NCI-H1694 (cell line): ENCODE measurements around the gene MT1G.
"Not testable (repeated sequence)": the region's sequence is repeated elsewhere in the genome, so short reads cannot be mapped to it uniquely, and the experiment has no call there.

Experiments
- DNase-seq: peaks from one replicate; lab custom pipeline; 2025; lab: John Stamatoyannopoulos, UW

MT1G gene

GRCh38 chr16:56637814-56638750 is 29.8 kb downstream of the MT1G start, which contains the start of gene MT1A:
Gene MT1A, plus strand, starts transcription at chr16:56638666. Its CDS starts 73 bp downstream, at chr16:56638739.
- DNase-seq = no peak

GRCh38 chr16:56636616-56637413 is 31.1 kb downstream of the MT1G start:
- no peak for DNase-seq

GRCh38 chr16:56635441-56635967 is 32.4 kb downstream of the MT1G start:
- no peak for DNase-seq

- DNase-seq = no peak
Measured at GRCh38 chr16:56634715-56635440, 33.0 kb downstream of the MT1G start.

DNA sequence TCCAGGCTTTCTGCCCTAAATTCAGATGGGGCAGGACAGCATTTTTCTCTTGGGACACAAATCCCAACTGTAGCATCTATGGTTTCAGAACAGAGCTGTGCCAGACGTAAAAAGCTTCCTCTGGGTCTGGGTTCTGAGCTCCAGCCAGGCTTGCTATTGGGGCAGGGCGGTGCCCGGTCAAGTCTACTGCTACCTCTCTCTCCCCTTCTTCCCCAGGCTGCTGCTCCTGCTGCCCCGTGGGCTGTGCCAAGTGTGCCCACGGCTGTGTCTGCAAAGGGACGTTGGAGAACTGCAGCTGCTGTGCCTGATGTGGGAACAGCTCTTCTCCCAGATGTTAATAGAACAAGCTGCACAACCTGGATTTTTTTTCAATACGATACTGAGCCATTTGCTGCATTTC is 34.3 kb downstream of the MT1G start:
- no peak for DNase-seq

DNA sequence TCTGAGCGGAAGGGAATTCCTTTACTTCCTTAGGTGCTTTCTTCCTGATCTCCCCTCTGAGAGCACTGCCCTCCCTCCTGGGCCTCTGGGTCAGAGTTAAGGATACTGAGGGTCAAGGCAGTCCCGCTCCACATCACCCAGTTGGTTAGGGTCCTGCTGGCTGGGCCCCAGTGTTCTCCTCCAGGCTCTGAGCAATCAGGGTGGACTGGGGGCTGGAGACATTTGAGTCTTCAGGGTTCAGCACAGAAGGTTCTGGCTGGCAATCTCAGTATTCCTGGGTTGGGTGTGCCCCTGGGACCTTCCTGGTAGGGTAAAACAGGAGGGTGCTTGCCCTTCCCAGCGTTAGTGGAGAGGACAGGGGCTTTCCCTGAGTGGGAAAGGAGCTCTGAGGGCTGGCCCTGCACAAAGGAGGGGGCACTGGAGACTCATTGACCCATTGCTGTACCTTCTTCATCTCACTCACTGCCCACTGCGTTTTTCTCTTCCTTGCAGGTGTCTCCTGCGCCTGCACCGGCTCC is 35.0 kb downstream of the MT1G start:
- no peak for DNase-seq

- no peak for DNase-seq
Measured at GRCh38 chr16:56632156-56632847, 35.6 kb downstream of the MT1G start, which contains the start of gene MT1M. Gene MT1M, plus strand, starts transcription at chr16:56632659. Its CDS starts 73 bp downstream, at chr16:56632732.

GRCh38 chr16:56631832-56632155 is 36.1 kb downstream of the MT1G start:
- DNase-seq = no peak

DNA sequence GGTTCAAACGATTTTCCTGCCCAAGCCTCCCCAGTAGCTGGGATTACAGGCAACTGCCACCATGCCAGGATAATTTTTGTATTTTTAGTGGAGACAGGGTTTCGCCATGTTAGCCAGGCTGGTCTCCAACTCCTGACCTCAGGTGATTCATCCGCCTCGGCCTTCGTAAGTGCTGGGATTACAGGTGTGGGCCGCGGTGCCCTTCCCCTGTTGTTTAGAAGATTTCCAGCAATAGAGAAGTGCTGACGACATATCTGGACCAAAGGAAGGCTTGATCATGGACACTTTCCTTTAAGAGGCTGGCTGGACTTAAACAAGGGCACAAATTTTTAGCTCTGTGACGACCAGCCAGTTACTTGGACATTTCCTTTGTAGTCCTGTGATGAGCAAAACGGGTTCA is 36.7 kb downstream of the MT1G start:
- no peak for DNase-seq

DNA sequence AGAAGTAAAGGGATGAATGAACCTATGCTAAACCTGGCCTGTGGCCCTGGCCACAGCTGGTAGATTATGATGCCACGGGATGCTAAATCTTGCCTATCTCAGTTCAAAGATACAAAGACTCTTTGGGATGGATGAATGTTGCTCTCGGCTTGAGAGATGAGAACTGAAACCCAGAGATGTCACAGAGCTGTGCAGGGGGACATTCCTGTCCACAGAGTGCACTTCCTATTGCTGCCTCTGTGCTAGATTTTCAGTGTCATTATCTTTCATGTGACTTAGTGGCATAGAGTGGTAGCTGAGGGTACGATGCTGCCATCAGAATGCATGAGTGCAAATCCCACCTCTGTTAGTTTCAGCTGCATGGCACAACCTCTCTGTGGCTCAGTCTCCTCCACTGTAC is 37.7 kb downstream of the MT1G start:
- DNase-seq = no peak

DNA sequence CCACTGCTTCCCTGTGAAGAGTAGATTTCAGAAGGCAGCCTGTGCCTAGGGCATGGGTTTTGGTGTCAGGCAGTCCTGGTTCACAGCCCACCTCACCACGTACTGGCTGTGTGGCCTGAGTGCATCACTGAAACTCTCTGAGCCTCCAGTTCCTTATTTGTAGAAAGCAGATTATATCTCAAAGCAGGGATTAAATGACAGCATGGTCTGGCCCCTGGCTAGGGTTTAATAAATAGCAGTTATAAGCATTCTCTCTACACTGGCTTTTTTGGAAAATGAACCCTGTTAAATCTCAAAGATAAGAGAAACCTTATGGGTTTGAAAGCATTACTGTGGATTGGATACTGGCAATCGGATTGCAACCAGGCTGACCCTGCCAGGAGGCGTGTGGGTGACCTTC is 38.3 kb downstream of the MT1G start:
- no peak for DNase-seq

GRCh38 chr16:56628486-56629350 is 39.1 kb downstream of the MT1G start:
- DNase-seq = no peak

DNA sequence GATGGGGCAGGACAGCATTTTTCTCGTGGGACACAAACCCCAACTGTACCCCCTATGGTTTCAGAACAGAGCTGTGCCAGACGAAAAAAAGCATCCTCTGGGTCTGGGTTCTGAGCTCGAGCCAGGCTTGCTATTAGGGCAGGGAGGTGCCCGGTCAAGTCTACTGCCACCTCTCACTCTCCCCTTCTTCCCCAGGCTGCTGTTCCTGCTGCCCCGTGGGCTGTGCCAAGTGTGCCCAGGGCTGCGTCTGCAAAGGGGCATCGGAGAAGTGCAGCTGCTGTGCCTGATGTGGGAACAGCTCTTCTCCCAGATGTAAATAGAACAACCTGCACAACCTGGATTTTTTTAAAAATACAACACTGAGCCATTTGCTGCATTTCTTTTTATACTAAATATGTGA is 41.2 kb downstream of the MT1G start:
- no peak for DNase-seq

- DNase-seq = no peak
Measured at GRCh38 chr16:56625943-56626654, 41.8 kb downstream of the MT1G start.

DNA sequence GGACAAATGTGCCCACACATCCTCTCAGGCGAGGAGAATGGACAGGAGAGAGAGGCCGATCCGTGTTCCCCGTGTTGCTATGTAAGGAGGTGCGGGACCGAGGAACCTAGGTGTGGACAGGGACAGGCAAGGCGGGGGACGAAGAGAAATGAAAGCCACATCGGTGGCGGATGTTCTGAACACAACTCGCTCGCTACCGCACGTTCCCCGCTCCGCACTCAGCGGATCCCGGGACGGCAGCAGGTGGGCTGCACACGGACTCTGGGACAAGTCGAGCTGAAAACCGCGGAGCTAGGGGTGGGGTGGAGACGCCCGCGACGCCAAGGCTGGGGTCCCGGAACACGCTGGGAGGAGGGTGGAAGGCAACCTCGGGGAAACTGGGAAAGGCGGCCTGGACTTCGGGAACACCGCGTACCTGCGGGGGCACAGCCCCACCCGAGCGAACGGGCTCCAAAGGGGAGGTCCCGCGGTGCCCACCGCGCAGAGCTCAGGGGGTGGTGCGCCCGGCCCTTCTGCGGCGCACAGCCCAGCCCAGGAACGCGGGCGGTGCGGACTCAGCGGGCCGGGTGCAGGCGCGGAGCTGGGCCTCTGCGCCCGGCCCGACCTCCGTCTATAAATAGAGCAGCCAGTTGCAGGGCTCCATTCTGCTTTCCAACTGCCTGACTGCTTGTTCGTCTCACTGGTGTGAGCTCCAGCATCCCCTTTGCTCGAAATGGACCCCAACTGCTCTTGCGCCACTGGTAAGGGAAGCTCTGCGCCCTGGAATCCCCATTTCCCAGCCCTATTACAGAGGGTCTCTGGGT is 42.5 kb downstream of the MT1G start, which contains the start of gene MT1E:
Gene MT1E, plus strand, starts transcription at position 642 of the 803 bp plus-strand sequence. Its CDS starts 71 bp downstream, at position 713.
- no peak for DNase-seq

DNA sequence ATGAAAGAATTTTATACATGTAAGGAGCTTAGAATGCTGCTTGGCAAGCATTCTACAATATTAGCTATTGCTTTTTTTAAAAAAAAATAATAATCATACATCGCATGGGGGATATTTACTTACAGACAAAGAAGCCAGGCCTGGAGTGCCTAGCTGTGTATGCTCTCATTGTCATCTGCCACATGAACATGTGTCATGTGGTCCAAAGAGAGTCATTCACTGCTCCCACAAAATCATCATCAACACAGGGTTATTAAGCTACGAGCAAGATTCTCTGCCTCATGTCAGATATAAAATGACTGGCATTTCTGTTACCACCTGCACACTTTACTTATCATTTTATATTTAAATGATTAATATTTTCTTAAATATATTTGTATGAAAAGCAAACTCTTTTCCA is 44.2 kb downstream of the MT1G start:
- no peak for DNase-seq

DNA sequence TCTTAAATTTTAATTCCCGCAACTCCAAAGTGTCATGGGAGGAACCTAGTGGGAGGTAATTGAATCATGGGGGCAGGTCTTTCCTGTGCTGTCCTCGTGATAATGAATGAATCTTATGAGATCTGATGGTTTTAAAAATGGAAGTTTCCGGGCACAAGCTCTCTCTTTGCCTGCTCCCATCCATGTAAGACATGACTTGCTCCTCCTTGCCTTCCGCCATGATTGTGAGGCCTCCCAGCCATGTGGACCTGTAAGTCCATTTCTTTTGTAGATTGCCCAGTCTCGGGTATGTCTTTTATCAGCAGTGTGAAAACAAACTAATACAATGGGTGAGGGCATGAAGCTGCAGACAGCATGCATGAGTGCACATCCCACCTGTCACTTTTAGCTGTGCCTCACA is 44.7 kb downstream of the MT1G start:
- not testable (repeated sequence) for DNase-seq

- not testable (repeated sequence) for DNase-seq
Measured at GRCh38 chr16:56621665-56622445, 46.0 kb downstream of the MT1G start.
